HG02973 (cell line): ENCODE data around the gene PCDH9.

ENCODE experiments used
- ATAC-seq: cut with Tn5 transposase; IDR thresholded peaks from one replicate; pipeline ENCODE4 v1.9.1; 2021; ENCODE audit warnings: moderate library complexity; ENCODE audit not compliant: unreplicated experiment

The PCDH9 gene

DNA sequence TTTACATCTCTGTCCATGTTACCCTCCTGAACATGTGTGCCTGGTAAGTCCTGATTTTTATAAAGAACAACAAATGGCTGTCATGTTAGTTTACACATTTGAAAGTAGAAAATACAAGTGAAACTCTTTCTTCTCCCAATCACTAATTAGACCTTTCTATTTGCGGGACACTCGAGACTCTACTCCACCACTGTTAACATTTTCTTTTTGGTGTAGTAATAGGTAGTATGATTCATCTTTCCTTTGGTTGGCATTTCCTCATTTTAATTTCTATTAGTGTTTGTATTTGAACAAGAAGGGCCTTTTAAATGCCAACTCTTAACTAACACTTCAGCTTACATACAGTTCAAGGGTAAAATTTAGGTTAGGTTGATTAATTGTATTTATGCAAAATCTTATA lies 371.1 kb downstream of the PCDH9 start:
- no peak for ATAC-seq

DNA sequence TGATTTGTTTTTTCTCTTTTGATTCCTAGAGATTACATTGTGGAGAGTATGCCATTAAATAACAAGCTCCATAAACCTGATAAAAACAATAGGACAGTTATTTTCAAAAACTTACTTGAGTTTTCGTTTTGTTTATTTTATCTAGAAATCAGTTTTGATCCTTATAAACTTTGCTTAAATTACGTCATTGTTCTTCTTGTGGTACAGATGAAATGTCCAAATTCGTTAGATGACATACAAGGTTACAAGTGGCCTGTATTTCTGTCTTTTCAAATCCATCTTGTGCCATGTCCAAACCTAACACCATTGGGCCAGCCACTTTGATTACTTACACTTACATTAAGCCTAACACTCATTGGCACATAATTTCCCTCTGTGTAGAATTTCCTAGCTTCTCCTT lies 372.0 kb downstream of the PCDH9 start:
- no peak for ATAC-seq

DNA sequence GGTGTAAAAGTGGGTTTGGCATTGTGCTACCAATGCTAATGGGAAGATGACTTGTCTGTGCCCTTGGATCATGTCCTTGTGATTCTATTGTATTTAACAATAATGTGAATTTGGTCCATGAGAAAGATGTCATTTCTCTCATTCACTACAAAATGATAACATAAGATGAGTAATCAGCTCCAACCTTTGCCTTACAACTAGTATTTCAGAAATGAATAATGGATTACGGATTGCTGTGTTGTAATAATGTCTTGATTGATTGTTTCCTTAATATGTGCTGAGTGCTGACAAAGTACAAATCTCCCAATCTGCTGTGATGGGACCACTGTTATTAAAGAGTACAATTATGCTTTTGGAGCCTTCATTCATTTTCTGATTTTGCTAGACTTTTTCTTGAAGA lies 375.0 kb downstream of the PCDH9 start:
- ATAC-seq, result no peak

DNA sequence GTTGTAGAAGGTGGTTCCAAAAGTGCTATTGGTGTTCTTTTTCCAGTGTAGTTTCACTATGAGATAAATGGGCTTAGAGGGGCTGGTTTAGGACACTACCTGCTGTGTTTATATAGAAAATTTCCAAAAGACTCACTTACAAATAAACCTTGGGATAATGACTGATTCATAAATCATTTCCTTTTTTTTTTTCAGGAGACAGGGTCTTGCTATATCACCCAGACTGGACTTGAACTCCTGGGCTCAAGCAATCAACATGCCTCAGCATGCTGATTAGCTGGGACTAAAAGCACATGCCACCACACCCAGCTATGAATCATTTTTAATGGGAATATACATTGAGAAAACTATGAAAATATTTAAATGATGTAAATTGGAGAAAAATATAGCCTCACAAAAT lies 376.6 kb downstream of the PCDH9 start:
- no peak for ATAC-seq

DNA sequence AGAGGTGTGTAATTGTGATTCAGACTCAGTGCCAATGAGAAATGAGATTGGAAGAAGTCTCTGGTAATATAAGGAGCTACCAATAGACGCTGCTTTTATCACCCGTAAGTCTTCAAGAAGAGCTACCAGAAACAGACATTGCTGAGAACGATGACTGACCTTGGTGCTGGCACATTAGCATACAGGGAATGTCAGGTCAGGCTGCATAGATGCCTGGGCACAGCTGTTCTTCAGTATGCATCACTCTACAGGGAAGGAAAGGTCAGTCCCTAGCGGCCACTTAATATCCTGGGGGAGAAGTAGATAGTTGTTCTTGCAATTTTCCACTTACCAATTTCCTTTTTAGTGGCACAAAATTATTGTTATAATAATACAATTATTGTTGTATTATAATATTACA lies 380.4 kb downstream of the PCDH9 start:
- ATAC-seq, result no peak

DNA sequence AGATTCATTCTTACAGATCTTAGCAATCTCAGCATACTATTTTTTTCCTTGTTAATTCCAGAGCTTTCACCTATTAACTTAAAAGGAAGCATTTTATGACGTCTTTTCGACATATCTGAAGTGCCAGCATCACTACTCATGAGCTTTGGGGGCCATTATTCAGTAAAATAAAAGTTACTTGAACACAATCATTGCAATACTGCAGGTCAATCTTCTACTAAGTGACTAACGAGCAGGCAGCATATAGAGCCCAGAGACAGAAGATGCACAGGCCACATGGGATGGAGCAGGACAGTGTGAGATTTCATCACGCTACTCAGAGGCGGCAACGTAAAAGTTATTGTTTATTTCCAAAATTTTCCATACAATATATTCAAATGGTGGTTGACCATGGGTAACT lies 382.6 kb downstream of the PCDH9 start:
- ATAC-seq, result no peak

DNA sequence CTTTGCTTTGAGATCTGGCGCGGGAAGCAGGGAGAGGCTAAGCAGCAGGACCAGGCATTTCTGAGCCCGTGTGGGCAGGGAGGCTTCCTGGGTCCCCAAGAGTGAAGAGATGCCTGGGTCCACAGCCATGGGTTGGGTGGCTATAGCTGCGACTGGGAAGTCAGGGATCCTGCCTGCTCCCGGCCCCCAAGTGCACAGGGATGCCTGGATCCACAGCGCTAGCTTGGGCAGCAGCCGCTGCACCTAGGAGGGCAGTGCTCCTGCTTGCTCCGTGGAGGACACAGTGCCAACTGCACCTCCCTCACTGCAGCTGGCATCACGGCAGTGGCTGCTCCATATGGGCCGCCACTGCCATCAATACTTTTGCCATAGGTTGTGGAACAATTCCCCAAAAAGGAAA lies 384.7 kb downstream of the PCDH9 start:
- ATAC-seq, result no peak

DNA sequence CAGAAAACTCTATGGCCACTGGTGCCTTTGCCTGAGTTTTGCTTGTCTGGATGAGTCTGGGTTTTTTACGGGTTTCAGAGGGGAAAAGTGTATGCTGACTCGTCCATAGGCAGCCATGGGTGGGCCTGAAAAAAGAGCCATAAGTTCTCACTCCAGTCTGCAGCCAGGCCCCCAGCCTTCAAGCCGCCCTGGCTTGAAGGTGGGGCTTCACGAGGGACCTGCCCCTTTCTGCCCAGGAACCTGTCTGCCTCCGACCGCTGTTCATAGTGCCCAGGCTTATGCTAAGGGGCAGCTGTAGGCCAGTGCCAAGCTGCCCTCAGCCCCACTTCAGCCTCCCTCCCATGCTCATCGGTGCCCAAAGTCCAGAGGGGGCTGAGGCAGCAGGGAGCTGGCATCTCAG lies 385.2 kb downstream of the PCDH9 start:
- ATAC-seq, result no peak

DNA sequence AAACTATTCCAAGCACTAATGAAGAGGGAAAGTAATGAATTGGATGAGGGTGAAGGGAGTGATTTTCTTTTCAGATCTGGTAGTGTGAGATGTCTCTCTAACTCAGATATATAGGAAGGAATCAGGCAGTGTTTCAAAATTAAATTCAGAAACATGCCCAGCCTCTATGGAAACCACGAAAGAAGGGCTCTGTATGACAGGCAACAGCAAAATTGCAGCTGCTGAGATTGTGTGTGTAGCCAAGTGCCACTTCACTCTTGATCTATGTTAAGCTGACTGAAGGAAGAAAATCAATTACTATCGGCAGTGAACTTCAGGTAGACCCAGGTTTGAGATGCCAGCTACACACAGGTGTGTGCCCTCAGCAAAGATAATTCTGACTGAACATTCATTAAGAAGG lies 387.4 kb downstream of the PCDH9 start:
- ATAC-seq, result no peak

DNA sequence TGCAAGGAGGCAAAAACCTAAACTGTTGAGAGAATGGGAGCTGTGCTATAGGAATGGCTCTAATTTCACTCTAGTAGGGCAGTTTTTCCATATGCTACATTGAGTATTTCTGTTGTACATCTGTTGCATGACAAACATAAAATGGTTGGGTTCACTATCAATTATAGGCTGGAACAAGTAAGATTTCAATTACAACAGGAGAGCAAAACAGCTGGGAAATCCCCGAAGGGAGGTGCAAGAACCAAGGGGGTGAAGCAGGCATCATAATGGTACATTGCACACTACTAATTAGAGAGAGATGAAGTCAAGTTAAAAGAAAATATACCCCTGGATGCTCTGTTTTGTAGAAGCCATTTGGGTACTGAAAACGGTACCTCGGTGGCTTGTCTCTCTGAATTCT lies 389.5 kb downstream of the PCDH9 start:
- no peak for ATAC-seq

DNA sequence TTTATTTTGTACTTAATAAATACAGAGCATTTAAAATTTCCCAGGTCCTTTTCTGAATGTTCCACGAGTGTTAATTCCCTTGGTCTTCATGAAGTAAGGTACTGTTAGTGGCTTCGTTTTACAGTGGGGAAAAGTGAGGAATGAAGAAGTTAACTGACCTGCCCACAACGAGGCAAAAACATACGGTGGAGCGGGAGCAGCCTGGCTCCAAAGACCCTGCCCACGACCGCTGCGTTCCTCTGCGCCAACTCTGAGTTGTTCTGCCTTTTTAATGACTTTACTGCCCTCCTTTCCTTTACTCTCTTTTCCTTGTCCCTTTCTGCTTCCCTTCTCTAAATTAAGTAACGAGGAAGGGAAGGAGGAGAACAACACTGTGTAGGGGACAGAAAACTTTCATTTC lies 392.9 kb downstream of the PCDH9 start:
- no peak for ATAC-seq

DNA sequence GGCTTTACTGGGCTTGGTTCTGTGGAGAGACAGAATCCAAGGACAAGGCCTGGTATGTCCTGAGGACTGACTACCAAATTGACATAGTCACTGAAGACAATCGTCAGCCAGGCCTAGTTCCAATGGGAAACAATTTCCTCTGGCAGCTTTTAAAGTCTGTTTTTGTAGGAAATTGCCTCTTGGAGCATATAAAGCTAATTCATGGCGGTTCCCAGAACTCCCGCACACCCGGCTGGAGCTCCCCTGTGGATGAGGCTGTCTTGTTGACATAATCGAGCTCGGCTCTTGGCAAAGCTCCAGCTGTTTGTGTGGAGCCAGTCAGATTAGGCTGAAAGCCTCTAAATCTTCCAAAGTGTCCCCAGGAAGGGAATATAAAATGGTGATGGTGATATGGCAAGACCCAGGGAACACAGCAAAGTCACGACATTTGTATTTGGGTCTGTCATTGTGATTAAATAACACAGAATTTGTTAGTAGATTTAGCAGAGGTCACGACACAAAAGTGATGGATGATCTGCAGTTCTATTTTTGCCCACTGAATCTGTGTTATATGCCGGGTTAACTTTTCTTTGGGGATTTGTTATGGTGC lies 395.0 kb downstream of the PCDH9 start:
- ATAC-seq, result no peak

DNA sequence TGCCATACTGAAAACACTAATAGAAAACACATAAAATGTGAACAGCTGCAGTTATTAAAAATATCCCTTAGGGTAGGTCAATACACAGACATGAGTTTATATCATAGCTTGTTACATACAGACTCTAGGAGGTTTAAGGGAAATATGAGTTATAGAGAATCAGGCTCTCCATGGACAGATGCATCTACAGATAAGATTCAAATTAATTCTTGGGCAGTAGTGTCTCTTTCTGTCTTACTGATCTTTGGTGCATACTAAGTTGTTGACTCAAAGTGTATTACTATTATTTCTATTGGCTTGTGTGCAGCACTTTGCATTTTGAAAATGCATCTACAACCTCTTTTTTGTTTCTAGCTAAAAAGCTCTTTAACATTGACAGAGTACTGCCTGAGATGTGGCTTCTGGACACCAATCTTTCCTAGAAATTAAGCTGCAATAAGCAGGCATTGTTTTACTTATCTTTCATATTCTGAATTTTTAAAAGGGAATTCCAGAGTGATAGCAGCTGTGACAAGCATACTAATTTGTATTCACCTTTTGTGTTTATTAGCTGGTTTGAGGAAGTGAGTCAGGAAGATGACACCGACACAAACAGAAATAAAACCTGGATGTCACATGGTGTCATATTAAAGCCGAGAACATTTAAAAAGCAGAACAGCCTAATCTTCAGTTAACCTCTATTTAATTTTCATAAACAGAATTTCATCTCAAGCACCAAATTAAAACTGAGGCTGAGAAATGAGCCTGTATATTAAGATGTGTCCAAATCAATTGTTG lies 399.0 kb downstream of the PCDH9 start:
- no peak for ATAC-seq

DNA sequence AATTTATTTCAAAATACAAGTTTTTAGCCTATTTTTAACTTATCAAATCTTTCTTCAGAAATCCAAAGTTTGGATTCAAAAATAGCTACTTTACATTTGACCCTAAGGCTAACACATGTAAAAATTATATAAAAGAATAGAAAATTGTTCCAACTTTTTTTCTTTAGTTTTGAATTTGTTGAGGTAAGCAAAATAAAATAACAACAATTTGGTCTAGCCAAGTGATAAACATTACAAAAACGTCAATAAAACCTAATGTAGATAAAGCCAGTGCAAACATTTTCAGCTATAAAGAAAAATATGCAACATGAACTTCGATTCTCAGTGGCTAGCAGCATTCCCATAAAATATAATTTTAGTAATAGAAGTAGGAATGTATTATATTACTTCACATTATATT lies 400.3 kb downstream of the PCDH9 start:
- no peak for ATAC-seq

DNA sequence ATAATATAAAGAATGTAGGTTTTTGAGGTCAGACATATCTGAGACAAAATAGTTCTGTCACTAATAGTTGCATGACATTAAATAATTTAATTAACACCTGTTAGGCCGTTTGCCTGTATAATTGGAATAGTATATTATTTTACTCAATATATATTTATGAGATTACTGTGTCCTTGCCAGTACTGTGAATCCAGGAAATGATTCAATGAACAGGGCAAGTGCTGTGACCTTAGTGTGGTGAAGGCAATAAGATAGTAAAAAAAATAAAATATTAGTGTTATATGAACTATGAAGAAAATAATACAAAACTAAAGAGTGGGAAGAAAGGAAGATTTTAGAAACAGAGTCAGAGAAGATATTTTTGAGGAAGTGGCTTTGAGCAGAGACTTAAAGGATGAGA lies 403.7 kb downstream of the PCDH9 start:
- no peak for ATAC-seq

DNA sequence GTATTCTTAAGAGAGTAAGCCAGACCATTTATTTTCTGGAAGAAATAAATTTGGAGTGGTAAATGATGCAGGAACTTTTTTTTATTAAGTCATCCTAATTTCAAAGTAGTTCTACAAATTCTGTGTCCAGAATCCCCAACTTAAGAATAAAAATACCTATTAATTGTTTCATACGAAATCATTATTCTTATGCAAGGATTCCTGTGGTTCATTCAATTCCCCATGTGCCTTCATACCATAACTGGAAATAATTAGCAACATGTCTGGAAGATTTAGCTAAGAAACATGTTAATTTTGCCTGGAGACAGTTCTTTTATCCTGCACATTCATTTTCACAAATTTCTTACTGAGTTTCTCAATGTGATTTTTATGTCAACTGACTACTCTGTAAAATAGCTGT lies 408.6 kb downstream of the PCDH9 start:
- ATAC-seq, result no peak

DNA sequence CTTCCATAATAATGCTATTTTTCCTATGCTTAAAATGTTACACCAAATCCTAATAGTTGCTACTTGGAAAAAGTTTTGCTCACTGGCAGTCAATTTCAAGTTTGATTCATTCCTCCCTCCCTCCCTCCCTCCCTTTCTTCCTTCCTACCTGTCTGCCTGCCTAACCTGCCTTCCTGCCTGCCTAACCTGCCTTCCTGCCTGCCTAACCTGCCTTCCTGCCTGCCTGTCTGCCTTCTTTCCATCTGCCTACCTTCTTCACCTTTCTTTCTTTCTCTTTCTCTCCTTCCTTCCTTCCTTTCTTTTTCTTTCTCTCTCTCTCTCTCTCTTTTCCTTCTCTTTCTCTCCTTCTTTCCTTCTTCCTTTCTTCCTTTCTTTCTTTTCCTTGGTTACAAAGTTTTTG lies 418.7 kb downstream of the PCDH9 start:
- ATAC-seq, result no peak

DNA sequence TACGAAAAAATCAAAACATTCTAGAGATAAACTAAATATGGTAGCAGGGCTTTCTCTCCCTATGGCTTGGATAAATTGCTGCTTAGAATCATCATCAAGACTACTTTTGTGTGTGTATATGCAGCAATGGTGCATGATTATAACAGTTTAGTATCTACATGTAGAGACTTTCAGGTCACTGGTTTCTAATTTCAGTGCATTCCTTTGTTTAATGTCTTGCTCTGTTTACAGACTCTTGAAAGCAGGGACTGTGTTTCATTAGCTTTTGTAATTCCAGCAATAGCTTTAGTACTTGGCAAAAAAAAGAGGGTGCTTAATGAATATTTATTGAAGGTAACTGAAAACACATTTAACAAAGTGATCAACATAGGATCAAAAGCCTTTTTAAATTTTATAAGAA lies 420.7 kb downstream of the PCDH9 start:
- no peak for ATAC-seq

DNA sequence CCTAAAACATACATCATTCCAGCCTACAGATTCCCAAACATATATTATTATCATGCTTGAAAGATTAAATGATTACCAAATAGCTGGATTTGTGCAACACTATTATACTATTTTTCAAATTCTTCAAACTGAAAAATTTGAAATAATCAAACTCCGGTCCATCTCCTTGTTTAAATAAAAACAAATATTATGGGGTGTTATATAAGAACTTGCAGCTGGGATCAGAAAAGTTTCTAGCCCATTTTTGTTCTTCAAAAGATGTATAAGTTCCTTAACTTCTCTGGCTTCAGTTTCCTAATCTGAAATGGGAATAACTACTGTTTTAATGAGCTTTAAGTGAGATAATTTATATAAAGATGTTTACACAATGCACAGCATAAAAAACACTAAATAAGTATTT lies 422.9 kb downstream of the PCDH9 start:
- no peak for ATAC-seq

DNA sequence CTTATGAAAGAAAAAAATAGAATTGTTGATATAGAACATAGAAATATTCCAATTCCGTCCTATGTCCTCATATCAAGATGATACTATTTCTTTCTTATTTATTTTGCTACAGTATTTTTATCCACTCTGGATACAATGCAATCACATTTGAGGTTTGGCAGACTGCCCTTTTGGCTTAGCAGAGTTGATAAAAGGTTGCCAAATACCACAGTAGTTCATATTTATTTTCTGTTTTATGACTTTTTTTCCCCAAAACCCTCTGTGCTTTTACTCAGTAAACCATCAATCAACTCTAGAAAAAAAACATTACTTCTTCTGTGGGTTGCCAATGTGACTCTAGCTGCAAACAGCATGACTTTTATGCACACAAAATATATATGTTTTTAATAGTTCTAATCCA lies 424.5 kb downstream of the PCDH9 start:
- ATAC-seq, result no peak

DNA sequence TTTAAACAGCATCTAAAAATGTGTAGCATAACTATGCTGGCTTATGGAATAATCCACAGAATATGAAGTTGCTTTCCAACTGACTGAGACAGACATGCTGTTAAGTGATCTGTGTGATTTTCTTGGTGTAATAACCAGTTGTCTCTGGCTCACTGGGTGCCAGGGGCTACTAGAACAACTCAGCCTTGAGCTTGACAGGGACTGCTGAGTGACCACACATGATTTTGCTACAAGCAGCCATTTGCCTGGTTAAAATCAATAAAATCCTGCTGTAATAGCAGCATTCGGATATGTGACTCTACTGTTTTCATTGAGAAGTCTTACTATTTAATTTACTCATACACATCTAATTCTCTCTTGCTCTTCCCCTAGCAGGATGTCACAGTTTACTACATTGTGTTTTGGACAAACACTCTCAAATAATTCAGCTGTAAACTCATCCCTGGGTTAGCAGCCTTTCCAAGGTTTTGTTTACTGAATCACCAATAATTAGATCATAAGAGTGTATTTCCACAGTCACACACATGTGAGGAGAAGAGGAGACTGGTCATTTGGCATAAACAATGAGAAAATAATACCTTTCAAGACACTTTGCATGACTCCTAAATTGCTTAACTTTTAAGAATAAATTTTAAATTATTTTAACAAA lies 426.2 kb downstream of the PCDH9 start:
- no peak for ATAC-seq

DNA sequence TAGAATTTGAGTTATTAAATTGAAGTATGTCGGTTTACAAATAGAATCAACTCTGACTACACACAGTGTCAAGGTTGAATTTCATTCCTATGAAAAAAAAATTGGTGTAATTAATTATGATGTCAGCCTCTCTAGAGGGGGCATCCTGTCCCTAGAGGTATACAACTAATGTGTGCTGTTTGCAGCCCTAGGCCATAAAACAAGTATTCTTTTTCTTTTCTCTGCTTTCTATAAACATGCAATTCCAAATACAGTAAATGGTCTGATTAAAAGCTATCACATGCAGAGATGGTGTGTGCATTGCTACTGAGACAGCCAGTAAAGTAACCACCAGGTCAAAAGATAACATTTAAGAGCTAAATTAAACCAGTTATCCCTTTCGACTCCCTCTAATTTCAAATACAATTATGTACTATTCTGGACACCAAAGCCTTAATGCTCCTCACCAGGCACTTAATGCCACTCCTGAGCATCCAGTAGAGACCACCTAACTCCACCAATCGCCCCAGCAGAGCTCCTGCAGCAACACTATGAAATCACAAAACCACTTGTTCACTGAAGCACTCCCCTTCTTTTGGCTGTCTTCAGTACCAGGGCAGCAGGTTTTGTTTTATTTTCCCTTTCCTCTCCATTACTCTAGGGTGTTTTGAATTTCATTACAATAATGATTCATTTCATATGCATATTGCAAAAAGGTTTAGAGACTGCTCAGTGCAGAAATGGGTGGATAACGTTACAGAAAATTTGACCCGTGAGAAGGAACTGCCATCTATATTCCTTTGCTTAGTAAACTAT lies 426.9 kb downstream of the PCDH9 start:
- no peak for ATAC-seq
